GM18526 (cell line): ENCODE data around the gene RNF7.
A peak's percentile ranks its signal among the peaks of the same experiment; 100 is the strongest.

Experiments
- POLR2A ChIP-seq: IDR thresholded peaks from 3 replicates; pipeline ENCODE4 v1.6.1; 2011; ENCODE audit not compliant: insufficient read length; ENCODE audit errors: extremely low read depth

RNF7 gene

GRCh38 chr3:141738022-141738890 lies at the start of gene RNF7:
TSS of gene RNF7 (plus strand) at chr3:141738298. CDS start at chr3:141738342, 44 bp downstream.
- TF ChIP-seq POLR2A: peak; percentile 79

GRCh38 chr3:141690431-141691072 lies 47.5 kb upstream of the RNF7 start:
- TF ChIP-seq POLR2A: no peak

- no peak for TF ChIP-seq POLR2A
Measured at GRCh38 chr3:141699324-141699723, 38.8 kb upstream of the RNF7 start.

- TF ChIP-seq POLR2A: no peak
Measured at GRCh38 chr3:141699897-141700296, 38.2 kb upstream of the RNF7 start.

- TF ChIP-seq POLR2A: no peak
Measured at GRCh38 chr3:141707741-141708203, 30.3 kb upstream of the RNF7 start.

- TF ChIP-seq POLR2A: no peak
Measured at GRCh38 chr3:141708367-141708766, 29.7 kb upstream of the RNF7 start.

- TF ChIP-seq POLR2A: no peak
Measured at GRCh38 chr3:141709126-141709770, 28.9 kb upstream of the RNF7 start.

GRCh38 chr3:141710121-141710520 lies 28.0 kb upstream of the RNF7 start:
- TF ChIP-seq POLR2A: no peak

GRCh38 chr3:141710888-141711616 lies 27.0 kb upstream of the RNF7 start:
- TF ChIP-seq POLR2A: no peak

- no peak for TF ChIP-seq POLR2A
Measured at GRCh38 chr3:141714671-141715070, 23.4 kb upstream of the RNF7 start.

GRCh38 chr3:141722081-141722480 lies 16.0 kb upstream of the RNF7 start:
- TF ChIP-seq POLR2A: no peak

- no peak for TF ChIP-seq POLR2A
Measured at GRCh38 chr3:141722648-141723047, 15.4 kb upstream of the RNF7 start.

GRCh38 chr3:141723255-141723654 lies 14.8 kb upstream of the RNF7 start:
- TF ChIP-seq POLR2A: no peak

GRCh38 chr3:141724186-141724585 lies 13.9 kb upstream of the RNF7 start:
- no peak for TF ChIP-seq POLR2A

GRCh38 chr3:141725036-141725435 lies 13.1 kb upstream of the RNF7 start:
- no peak for TF ChIP-seq POLR2A
